ENCODE data around the gene LTK.

DNA sequence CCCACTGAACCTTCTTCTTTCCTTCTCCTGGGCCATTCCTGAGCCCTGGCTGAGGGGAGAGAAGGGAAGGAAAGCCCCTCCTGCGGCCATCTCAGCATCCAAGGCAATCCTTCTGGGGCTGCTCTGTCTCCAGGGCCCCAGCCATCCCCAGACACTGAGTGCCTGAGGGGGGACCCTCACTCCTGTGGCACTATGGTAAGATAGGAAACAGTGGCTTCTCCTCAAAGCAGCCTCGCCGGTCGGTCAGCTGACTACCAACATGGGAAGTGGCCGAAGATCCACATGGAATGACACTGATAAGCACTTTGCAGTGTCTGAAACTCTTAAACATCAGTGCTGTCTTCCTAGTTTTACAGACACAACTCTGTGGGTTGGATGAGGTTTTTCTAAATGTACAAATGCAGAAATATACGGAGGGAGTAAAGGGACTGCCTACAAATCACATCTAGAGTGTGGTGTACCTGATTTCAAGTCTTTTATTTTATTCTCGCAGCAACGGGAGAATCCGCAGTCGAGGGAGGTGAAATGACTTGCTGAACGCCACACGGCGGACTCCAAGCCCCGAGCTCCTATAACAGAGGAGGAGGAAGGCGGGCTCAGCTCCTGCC lies 20.9 kb downstream of the LTK start:
- no peak for TF ChIP-seq EZH2 (IDR thresholded peaks at IDR 0.05; ENCODE audit: borderline replicate concordance, low read depth, low read length, severe bottlenecking)
- TF ChIP-seq, protein P1, sequence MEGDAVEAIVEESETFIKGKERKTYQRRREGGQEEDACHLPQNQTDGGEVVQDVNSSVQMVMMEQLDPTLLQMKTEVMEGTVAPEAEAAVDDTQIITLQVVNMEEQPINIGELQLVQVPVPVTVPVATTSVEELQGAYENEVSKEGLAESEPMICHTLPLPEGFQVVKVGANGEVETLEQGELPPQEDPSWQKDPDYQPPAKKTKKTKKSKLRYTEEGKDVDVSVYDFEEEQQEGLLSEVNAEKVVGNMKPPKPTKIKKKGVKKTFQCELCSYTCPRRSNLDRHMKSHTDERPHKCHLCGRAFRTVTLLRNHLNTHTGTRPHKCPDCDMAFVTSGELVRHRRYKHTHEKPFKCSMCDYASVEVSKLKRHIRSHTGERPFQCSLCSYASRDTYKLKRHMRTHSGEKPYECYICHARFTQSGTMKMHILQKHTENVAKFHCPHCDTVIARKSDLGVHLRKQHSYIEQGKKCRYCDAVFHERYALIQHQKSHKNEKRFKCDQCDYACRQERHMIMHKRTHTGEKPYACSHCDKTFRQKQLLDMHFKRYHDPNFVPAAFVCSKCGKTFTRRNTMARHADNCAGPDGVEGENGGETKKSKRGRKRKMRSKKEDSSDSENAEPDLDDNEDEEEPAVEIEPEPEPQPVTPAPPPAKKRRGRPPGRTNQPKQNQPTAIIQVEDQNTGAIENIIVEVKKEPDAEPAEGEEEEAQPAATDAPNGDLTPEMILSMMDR (IDR thresholded peaks at IDR 0.05; ENCODE audit: borderline replicate concordance, extremely low read depth, low read length, poor library complexity, severe bottlenecking): no peak
